Fibroblast of pulmonary artery (primary cell): ENCODE results near the gene SULF2.
"Not testable (repeated sequence)": the region's sequence is repeated elsewhere in the genome, so short reads cannot be mapped to it uniquely, and the experiment has no call there.

Source experiments
- DNase-seq: peaks from one replicate; pipeline ENCODE4 v3.0.0-alpha.2; 2010; ENCODE audit warnings: low read depth
- H3K4me3 ChIP-seq: replicated peaks from 2 replicates; pipeline ENCODE4 v1.5.1; 2011; ENCODE audit warnings: low read depth, mild to moderate bottlenecking, control low read depth, low read length, moderate library complexity
- CTCF ChIP-seq: IDR thresholded peaks from 2 replicates; pipeline ENCODE4 v1.5.1; 2011; ENCODE audit warnings: mild to moderate bottlenecking, control low read depth, low read length, inconsistent platforms; ENCODE audit errors: missing control alignments

The SULF2 gene

DNA sequence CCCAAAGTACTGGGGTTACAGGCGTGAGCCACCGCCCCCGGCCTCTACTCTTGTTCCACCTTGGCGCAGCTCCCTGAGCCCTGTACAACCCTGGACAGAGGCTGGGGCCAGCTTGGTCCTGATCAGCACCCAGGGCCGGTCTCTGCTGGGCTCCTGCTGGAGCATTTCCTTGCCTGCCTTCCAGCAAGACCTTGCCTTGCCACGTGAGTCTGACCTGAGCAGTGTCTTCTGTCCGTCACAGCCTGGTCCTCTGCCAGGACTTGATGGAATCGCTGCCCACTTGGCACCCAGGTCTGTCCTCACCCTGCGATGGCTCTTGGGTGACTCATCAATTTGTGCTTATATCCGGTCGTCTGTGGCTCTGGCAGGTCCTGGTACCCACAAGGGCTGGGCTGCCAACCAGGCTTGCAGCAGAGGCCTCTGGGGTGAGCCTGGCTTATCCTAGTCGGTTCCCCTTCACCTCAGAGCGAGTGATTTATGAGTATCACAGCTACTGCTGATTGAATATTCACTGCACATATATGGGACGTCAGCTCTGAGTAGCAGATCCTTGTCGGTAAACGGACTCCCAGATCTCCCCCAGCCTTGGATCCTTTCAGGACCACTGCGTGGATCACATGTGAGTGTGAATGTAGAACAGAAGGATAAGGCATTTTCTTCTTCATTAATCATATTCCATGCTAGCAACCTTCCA lies 10.1 kb upstream of the SULF2 start:
- peak; percentile 28 for DNase-seq
- no peak for TF ChIP-seq CTCF
- no peak overlapping the region for H3K4me3 ChIP-seq

GRCh38 chr20:47794264-47794663 lies 9.0 kb upstream of the SULF2 start:
- DNase-seq, H3K4me3 ChIP-seq: not testable (repeated sequence)

DNA sequence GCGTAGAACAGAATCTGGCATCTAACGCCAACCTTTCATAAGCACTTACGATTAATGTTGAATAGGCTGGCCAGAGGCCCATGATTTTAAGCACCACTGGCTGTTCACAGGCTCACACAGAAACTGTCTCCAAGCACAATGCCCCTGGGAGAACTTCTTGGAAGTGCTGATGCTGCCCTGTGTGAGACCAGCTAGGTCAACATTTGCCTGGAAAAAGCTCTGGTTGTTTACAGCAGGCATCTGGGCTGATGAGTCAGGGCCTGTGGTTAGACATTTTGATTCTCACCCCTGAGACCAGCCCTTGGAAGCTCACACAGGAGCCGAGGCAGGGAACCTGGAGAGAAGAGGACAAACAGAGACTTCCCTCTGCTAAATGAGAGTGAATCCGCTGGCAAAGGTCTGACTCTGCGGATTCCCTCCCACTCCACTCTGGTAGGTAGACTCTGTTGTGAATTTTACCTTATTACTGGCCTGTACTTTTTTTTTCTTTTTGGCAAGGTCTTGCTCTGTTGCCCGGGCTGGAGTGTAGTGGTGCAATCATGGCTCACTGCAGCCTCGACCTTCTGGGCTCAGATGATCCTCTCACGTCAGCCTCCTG lies 6.8 kb upstream of the SULF2 start:
- peak overlapping the region; percentile 1 for H3K4me3 ChIP-seq
- no peak for TF ChIP-seq CTCF
- DNase-seq, result peak; percentile 98

DNA sequence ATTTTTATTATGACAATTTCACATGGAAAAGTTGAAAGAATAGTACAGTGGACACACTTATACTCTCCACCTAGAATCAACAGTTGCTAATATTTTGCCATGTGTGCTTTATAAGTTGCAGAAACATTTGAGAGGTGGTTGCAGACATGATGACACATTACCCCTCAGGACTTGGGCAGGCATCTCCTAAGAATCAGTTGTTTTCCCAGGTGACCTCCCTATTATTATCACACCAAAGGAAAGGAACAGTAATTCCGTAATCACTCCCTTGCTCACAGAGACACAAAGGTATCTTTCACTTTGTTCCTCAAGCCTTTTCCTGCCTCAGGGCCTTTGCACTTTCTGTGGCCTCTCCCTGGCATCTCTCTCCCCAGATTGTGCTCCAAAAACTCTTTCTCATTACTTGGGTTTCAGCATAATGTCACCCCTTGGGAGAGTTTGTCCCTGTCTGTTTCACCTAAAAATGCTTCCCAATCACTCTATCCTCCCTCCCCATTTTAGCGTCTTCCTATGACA lies 5.9 kb upstream of the SULF2 start:
- no peak overlapping the region for H3K4me3 ChIP-seq
- no peak for DNase-seq
- TF ChIP-seq CTCF, result no peak

DNA sequence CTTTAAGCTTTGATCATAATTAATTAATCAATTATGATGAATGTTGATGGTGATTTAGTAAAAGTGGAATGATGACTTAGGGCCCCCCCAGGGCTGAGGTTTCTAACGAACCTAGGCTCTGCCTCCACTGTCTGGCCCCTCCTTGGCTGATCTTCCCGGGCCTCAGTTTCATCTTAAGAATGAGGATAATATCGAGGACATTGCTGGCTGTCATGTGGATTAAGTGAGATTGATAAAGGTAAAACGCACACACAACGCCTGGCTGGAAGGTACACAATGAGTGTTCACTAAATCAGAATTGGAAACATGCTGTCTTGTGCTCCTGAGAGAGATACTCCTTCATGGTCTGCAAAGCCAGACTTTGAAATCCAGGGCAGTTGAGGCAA lies 5.3 kb upstream of the SULF2 start:
- no peak for TF ChIP-seq CTCF
- H3K4me3 ChIP-seq, result no peak overlapping the region
- no peak for DNase-seq

GRCh38 chr20:47789764-47790579 lies 4.7 kb upstream of the SULF2 start:
- DNase-seq, result peak; percentile 91
- H3K4me3 ChIP-seq, result no peak overlapping the region
- TF ChIP-seq CTCF, result no peak

GRCh38 chr20:47789081-47789763 lies 3.9 kb upstream of the SULF2 start:
- no peak overlapping the region for H3K4me3 ChIP-seq
- DNase-seq, result no peak
- TF ChIP-seq CTCF, result no peak
